PC-3 (cell line): ENCODE data around the gene DHX32. TPM values are rescaled to one million over a fixed set of nuclear protein-coding genes. Genes with fewer than 3 reads are reported as not detected.

Experiments
- ATAC-seq: fragments of 200-7000 bp; cut with Tn5 transposase; 2 replicates; pipeline ENCODE4 v1.9.1; 2020; ENCODE audit warnings: mild to moderate bottlenecking, moderate library complexity
- BruUV-seq: library from RNA; stranded (reverse); fragments of 400-500 nt; replicated peaks from 2 replicates; lab custom pipeline; 2021; lab: Mats Ljungman, UMichigan
- CTCF ChIA-PET: fragments of 300-600 bp; sonication (Branson Sonifier 250); formaldehyde crosslinking; loops from one replicate; lab custom pipeline; 2022; ENCODE audit warnings: antibody characterized with exemption; lab: Charles Lee
- POLR2A ChIA-PET: fragments of 300-600 bp; sonication (Branson Sonifier 250); formaldehyde crosslinking; loops from one replicate; lab custom pipeline; 2022; ENCODE audit warnings: antibody characterized with exemption; ENCODE audit not compliant: unreplicated experiment; lab: Charles Lee
- DNase-seq: peaks from one replicate; pipeline ENCODE4 v3.0.0-alpha.2; 2015
- H2AFZ ChIP-seq: fragments of 300-600 bp; sonication (generic); 2 replicates; pipeline ENCODE4 v1.6.0; 2016; ENCODE audit warnings: antibody characterized with exemption, low read length
- H3F3A ChIP-seq: fragments of 300-600 bp; sonication (generic); one replicate; pipeline ENCODE4 v1.6.0; 2017; ENCODE audit warnings: antibody characterized with exemption, low read length, control low read depth, mild to moderate bottlenecking; ENCODE audit not compliant: unreplicated experiment
- H3K27ac ChIP-seq: fragments of 300-600 bp; sonication (generic); 2 replicates; pipeline ENCODE4 v1.5.1; 2016; ENCODE audit warnings: mild to moderate bottlenecking, low read length
- H3K27me3 ChIP-seq: fragments of 300-600 bp; sonication (generic); 2 replicates; pipeline ENCODE4 v1.6.1; 2016; ENCODE audit warnings: low read length, mixed read lengths
- H3K36me3 ChIP-seq: fragments of 300-600 bp; sonication (generic); 2 replicates; pipeline ENCODE4 v1.6.1; 2016; ENCODE audit warnings: low read depth, mixed run types, low read length, mixed read lengths
- H3K4me1 ChIP-seq: fragments of 300-600 bp; sonication (generic); 2 replicates; pipeline ENCODE4 v1.5.1; 2016; ENCODE audit warnings: low read length; ENCODE audit not compliant: insufficient read depth
- H3K4me2 ChIP-seq: fragments of 300-600 bp; sonication (generic); 2 replicates; pipeline ENCODE4 v1.6.0; 2016; ENCODE audit warnings: low read length
- H3K4me3 ChIP-seq: fragments of 300-600 bp; sonication (generic); 2 replicates; pipeline ENCODE4 v1.5.1; 2016; ENCODE audit warnings: mild to moderate bottlenecking, low read length, mixed read lengths
- H3K79me2 ChIP-seq: fragments of 300-600 bp; sonication (generic); 2 replicates; pipeline ENCODE4 v1.6.1; 2017; ENCODE audit warnings: low read length, mixed read lengths
- H3K9ac ChIP-seq: fragments of 300-600 bp; sonication (generic); 2 replicates; pipeline ENCODE4 v1.6.0; 2016; ENCODE audit warnings: mild to moderate bottlenecking, low read length
- H3K9me2 ChIP-seq: fragments of 300-600 bp; sonication (generic); replicated peaks from 2 replicates; pipeline ENCODE4 v1.6.1; 2016; ENCODE audit warnings: mixed run types, low read length, mixed read lengths
- H3K9me3 ChIP-seq: fragments of 300-600 bp; sonication (generic); 2 replicates; pipeline ENCODE4 v1.6.1; 2016; ENCODE audit warnings: low read length, mixed read lengths
- H4K20me1 ChIP-seq: fragments of 300-600 bp; sonication (generic); 2 replicates; pipeline ENCODE4 v1.6.1; 2016; ENCODE audit warnings: low read length, mixed read lengths
- CTCF ChIP-seq: fragments of 300-600 bp; sonication (generic); conservative IDR thresholded peaks from 2 replicates; pipeline ENCODE4 v1.5.1; 2017; ENCODE audit warnings: antibody characterized with exemption, low read depth, mild to moderate bottlenecking, low read length
- EZH2 ChIP-seq: fragments of 300-600 bp; sonication (generic); IDR thresholded peaks from one replicate; pipeline ENCODE4 v1.6.1; 2017; ENCODE audit warnings: antibody characterized with exemption, mild to moderate bottlenecking, low read length; ENCODE audit not compliant: unreplicated experiment
- EZH2phosphoT487 ChIP-seq: fragments of 300-600 bp; sonication (generic); IDR thresholded peaks from 2 replicates; pipeline ENCODE4 v1.6.1; 2018; ENCODE audit warnings: mild to moderate bottlenecking, antibody characterized with exemption, low read length, borderline replicate concordance
- intact Hi-C: fragments of 100-400 bp; cut with micrococcal nuclease; formaldehyde crosslinking; loops from 2 replicates; pipeline ENCODE4 v1.9.0; 2023
- total RNA-seq: library from RNA; depleted of rRNA; stranded (reverse); fragments of >200 nt; gene quantifications from 2 replicates; pipeline ENCODE4 v1.2.3, GENCODE V29; 2014

DHX32 gene
- total RNA-seq, 1 experiment from 2014 or later, result 38.7 TPM

- Histone ChIP-seq H3K27me3 (no peaks in the 10 kb centered on the region), H3K4me1 (no peaks in the 10 kb centered on the region), H2AFZ (no peak overlapping the region), H3K79me2 (no peaks in the 10 kb centered on the region), H4K20me1 (no peaks in the 10 kb centered on the region), H3K9me3 (no peaks in the 10 kb centered on the region), H3K9ac (no peak overlapping the region), H3F3A (no peaks in the 10 kb centered on the region), H3K36me3 (no peaks in the 10 kb centered on the region; the same call in 1 of the 2 replicates), H3K9me2 (no peaks in the 10 kb centered on the region), H3K27ac (no peak overlapping the region), H3K4me2 (no peak overlapping the region), H3K4me3 (no peak overlapping the region)
- DNase-seq (peak; percentile 74), ATAC-seq (peak; percentile 67)
- ChIA-PET POLR2A (interaction anchor here (0.5 kb wide), 1 partner anchor 284 kb away, joined by 4 read pairs; no protein-coding TSS in a partner anchor), CTCF (interaction anchor here (0.6 kb wide), 1 partner anchor 31 kb away, joined by 3 read pairs; no protein-coding TSS in a partner anchor)
- BruUV-seq, result no TSS peak
- TF ChIP-seq CTCF (peak; percentile 90), EZH2phosphoT487 (no peak), EZH2 (no peak)
- intact Hi-C loops, result loop anchor here (2.0 to 5.0 kb wide), 5 partner anchors 39 to 636 kb away; partner anchors contain the start of gene ADAM12
Measured at GRCh38 chr10:125868372-125868975, 12.6 kb downstream of the DHX32 start.

- Histone ChIP-seq H4K20me1 (no peaks in the 10 kb centered on the region), H3K36me3 (no peaks in the 10 kb centered on the region; the same call in 1 of the 2 replicates), H3F3A (no peaks in the 10 kb centered on the region), H3K79me2 (no peaks in the 10 kb centered on the region), H3K4me2 (no peak overlapping the region), H3K9me3 (no peaks in the 10 kb centered on the region), H3K9ac (no peak overlapping the region), H3K9me2 (no peaks in the 10 kb centered on the region), H3K27me3 (no peaks in the 10 kb centered on the region), H3K4me1 (no peaks in the 10 kb centered on the region), H3K4me3 (no peak overlapping the region), H2AFZ (no peak overlapping the region), H3K27ac (no peak overlapping the region)
- ChIA-PET CTCF (no interaction called here), POLR2A (no interaction called here)
- DNase-seq (no peak), ATAC-seq (no peak)
- no TSS peak for BruUV-seq
- intact Hi-C loops, result loop anchor here (5.0 kb wide), 2 partner anchors 41 to 521 kb away; partner anchors contain the start of gene ADAM12
- TF ChIP-seq EZH2phosphoT487 (no peak), CTCF (no peak), EZH2 (no peak)
Measured at GRCh38 chr10:125866421-125867029, 14.6 kb downstream of the DHX32 start.
